ENCODE measurements around the gene SMTNL2. TPM values are rescaled to one million over a fixed set of nuclear protein-coding genes. Genes with fewer than 3 reads are reported as not detected.

Gene SMTNL2
- total and polyA plus RNA-seq, 2 of the 4 experiments (the other 2 are of a cell fraction): not detected

DNA sequence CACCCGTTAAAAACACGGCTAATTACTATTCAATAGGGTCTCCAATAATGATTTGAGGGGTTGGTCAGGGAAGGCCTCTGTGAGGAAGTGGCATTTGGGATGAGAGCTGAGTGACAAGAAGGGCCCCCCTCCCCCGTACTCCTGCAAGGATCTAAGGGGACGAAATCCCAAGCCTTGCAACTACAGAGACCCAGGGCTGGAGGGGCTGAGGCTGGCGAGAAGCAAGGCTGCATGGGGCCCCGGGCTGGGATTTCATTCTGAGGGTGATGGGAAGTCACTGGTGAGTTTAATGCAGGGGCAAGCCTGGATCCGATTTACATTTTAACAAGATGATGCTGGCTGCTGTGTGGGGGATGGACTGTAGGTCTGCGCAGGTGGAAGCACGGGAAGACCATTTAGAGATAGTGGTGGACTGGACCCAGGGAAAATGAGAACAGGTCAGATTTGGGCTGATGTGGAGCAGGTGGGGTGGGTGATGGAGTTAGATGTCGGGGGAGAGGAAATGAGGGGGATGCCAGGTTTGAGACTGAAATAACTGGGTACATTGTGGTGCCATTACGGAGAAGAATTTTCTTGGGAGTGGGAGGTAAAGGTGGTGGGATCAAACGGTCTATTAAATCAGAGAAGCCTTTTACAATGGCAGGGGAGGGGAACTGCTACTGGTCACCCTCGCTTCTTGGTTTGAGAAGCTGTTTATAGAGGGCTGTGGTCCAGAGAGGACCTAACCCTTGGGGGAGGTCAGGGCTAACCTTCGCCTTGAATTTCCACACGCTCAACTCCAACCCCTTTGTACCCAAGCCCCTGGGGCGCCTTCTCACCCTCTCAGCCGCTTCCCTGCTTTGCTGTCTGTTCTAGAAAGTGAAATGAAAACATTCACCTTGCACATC lies 28.2 kb upstream of the SMTNL2 start (continued):
- TF ChIP-seq USF2 (IDR thresholded peaks at IDR 0.05; ENCODE audit: low read depth, low read length) (no peak), MAFK (IDR thresholded peaks at IDR 0.05; ENCODE audit: low read depth, low read length) (no peak)

DNA sequence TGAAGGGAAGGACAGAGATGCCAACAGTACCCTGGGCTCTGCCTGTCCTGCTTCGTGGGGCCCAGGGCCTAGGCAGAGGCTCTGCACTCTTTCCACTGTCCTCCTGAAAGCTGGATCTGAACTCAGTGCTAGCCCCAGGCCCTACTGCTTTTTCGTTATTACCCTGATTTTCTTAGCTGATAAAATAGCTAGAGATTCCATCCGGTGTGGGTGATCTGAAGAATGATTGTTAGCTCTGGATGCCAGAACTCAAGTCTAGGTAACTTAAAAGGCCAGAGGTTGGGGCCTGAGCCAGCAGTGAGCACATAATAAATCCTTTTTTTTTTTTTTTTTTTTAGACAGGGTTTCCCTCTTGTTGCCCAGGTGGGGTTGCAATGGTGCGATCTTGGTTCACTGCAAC lies 27.3 kb upstream of the SMTNL2 start:
- no peak for ATAC-seq (ENCODE audit: low read depth)
- intact Hi-C loops (cut with micrococcal nuclease): loop anchor here (5.0 kb wide), 1 partner anchor 135 kb away; no protein-coding TSS in a partner anchor
- CTCF ChIA-PET: interaction anchor here (1.0 kb wide), 1 partner anchor 9 kb away, joined by 3 read pairs; no protein-coding TSS in a partner anchor

More for the DNA sequence above, 27.3 kb upstream of the SMTNL2 start:
- no TSS peak for BruUV-seq (replicated peaks)
- H2BK5ac ChIP-seq (ENCODE audit: low read depth, low read length, poor library complexity, severe bottlenecking): no peak overlapping the region
- in situ Hi-C loops (cut with MboI; ENCODE audit: low sequenced_read_pairs) (loop anchor here (10.0 kb wide), 1 partner anchor 62 kb away; the partner anchor contains the start of gene SPNS2), dilution Hi-C loops (cut with HindIII; ENCODE audit: low sequenced_read_pairs, unreplicated experiment) (no loop called here)
- no peak overlapping the region for H3K4ac ChIP-seq (ENCODE audit: low read depth, low read length)
- no peak overlapping the region for H4K91ac ChIP-seq (ENCODE audit: insufficient read depth, low read depth, low read length)
- H2AFZ ChIP-seq (replicated peaks; ENCODE audit: low read length, poor library complexity): peak overlapping the region; percentile 27
- 80% methylated on average over 1 of the region's 4 CpGs; no CpG with 5 or more reads in 1 of the 2 experiments for WGBS, 2 experiments (ENCODE audit: extremely low coverage in 2 of 2, insufficient read length in 1 of 2)
- no peak overlapping the region for H3K9ac ChIP-seq (ENCODE audit: low read depth, low read length)
- H3K79me1 ChIP-seq (ENCODE audit: low read depth in 1 of 2, low read length in 2 of 2): peaks cover 9 to 27% of the 10 kb centered on the region in 2 experiments
- no peak overlapping the region for H2AK5ac ChIP-seq (ENCODE audit: low read depth, low read length)
- no peak overlapping the region for H3K14ac ChIP-seq (replicated peaks; ENCODE audit: low read depth, low read length)
- H3K23ac ChIP-seq (ENCODE audit: low read depth, low read length): no peak overlapping the region
- peaks cover 7% of the 10 kb centered on the region for H3K36me3 ChIP-seq (ENCODE audit: control insufficient read depth, insufficient read depth, low read length)
- peaks cover 8% of the 10 kb centered on the region for H3K4me1 ChIP-seq (ENCODE audit: control insufficient read depth, insufficient read depth, low read length)
- H3K56ac ChIP-seq (ENCODE audit: extremely low read depth, insufficient read depth, low read length): no peak overlapping the region
- H4K8ac ChIP-seq (ENCODE audit: low read depth in 2 of 2, low read length in 2 of 2): 0 out of 4 replicates have a peak overlapping the region, but pooled peaks of 1 of the 2 experiments have one; percentile 37
- H3K27ac ChIP-seq (ENCODE audit: insufficient read depth, low read length): no peak overlapping the region
- H4K20me1 ChIP-seq (ENCODE audit: insufficient read depth, low read length): no peaks in the 10 kb centered on the region
- no peak overlapping the region for H2AK9ac ChIP-seq (replicated peaks; ENCODE audit: low read depth, low read length, poor library complexity)
- H2BK20ac ChIP-seq (ENCODE audit: low read depth, low read length): no peak overlapping the region
- H4K5ac ChIP-seq (ENCODE audit: low read depth, low read length): no peak overlapping the region
- no peak overlapping the region for H2BK120ac ChIP-seq (ENCODE audit: low read depth, low read length)
- 0 out of 2 replicates have a peak, but pooled peaks cover 2% of the 10 kb centered on the region for H3K9me1 ChIP-seq (ENCODE audit: insufficient read depth, low read length)
- DNase-seq: no peak
- no peak overlapping the region for H3K18ac ChIP-seq (ENCODE audit: low read depth, low read length)
- H3K27me3 ChIP-seq (ENCODE audit: control insufficient read depth, insufficient read depth, low read length): peaks cover 3% of the 10 kb centered on the region; the same call in 1 of the 2 replicates
- H3K9me3 ChIP-seq (ENCODE audit: control insufficient read depth, insufficient read depth, low read length): no peaks in the 10 kb centered on the region
- no peak overlapping the region for H3K4me2 ChIP-seq (ENCODE audit: low read depth, low read length)
- no peak overlapping the region for H2BK15ac ChIP-seq (ENCODE audit: low read depth, low read length)
- TF ChIP-seq FOS (IDR thresholded peaks at IDR 0.05; ENCODE audit: low read depth, low read length): no peak
- no peak for TF ChIP-seq USF2 (IDR thresholded peaks at IDR 0.05; ENCODE audit: low read depth, low read length)
- TF ChIP-seq CEBPB (IDR thresholded peaks at IDR 0.05; ENCODE audit: low read depth, low read length): no peak
- no peak for TF ChIP-seq RAD21 (IDR thresholded peaks at IDR 0.05; ENCODE audit: low read length)
- TF ChIP-seq BHLHE40 (IDR thresholded peaks at IDR 0.05; ENCODE audit: low read depth, low read length): no peak
- TF ChIP-seq MAFK (IDR thresholded peaks at IDR 0.05; ENCODE audit: low read depth, low read length): no peak
- no peak for TF ChIP-seq RFX5 (IDR thresholded peaks at IDR 0.05; ENCODE audit: low read depth, low read length)
- no peak overlapping the region for H3K4me3 ChIP-seq (ENCODE audit: insufficient read depth, low read depth, low read length)
- POLR2A ChIA-PET (ENCODE audit: unreplicated experiment): no interaction called here

Data from IMR-90 (cell line).